Measurements from ENCODE around the gene DOK6. TPM values are rescaled to one million over a fixed set of nuclear protein-coding genes. Genes with fewer than 3 reads are reported as not detected.

Gene DOK6
- total and polyA plus RNA-seq, 10 of the 15 experiments (the other 5 are each of a cell fraction or from before 2014, with no cell fraction given): 0.01 to 0.09 (median 0.04) TPM; not detected in 4

DNA sequence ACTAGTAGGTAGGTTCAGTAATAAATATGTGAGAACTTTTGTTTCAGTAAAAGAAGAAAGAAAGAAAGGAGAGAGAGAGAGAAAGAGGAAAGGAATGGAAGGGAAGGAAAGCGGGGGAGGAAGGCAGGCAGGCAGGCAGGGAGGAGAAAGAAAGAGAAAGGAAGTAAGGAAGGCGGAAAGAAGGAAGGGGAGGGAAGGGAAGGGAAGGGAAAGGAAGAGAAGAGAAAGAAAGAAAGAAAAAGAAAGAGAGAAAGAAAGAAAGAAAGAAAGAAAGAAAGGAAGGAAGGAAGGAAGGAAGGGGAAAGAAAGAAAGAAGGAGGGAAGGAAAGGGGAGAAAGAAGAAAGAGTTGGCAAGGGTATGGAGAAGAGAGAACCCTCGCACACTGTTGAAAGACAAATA lies 479.4 kb downstream of the DOK6 start:
- H3K27me3 ChIP-seq (replicated peaks in 1 of 2; ENCODE audit: control insufficient read depth in 2 of 2, insufficient read depth in 2 of 2, low read length in 1 of 2): no peaks in the 10 kb centered on the region

More for the DNA sequence above, 479.4 kb downstream of the DOK6 start:
- Histone ChIP-seq H3K4me3 (no peak overlapping the region), H3K9ac (ENCODE audit: control insufficient read depth, insufficient read depth, low read length) (no peak overlapping the region), H3K9me3 (replicated peaks; ENCODE audit: control insufficient read depth, insufficient read depth, low read length) (no peaks in the 10 kb centered on the region), H4K20me1 (ENCODE audit: control insufficient read depth, insufficient read depth) (no peaks in the 10 kb centered on the region), H3K36me3 (ENCODE audit: control insufficient read depth in 2 of 2, insufficient read depth in 2 of 2, low read length in 1 of 2) (peaks cover 1 to 5% of the 10 kb centered on the region in 2 experiments; a peak in 2 of 4 replicates), H3K79me2 (ENCODE audit: control insufficient read depth, insufficient read depth, low read length) (peaks cover 6% of the 10 kb centered on the region), H2AFZ (ENCODE audit: control insufficient read depth, low read depth, low read length) (no peak overlapping the region), H3K27ac (ENCODE audit: control insufficient read depth, insufficient read depth) (no peak overlapping the region), H3K4me2 (ENCODE audit: control insufficient read depth, insufficient read depth) (no peak overlapping the region), H3K4me1 (ENCODE audit: control insufficient read depth, insufficient read depth, low read length) (no peaks in the 10 kb centered on the region)
- ChIA-PET RAD21 (ENCODE audit: unreplicated experiment) (no interaction called here), CTCF (no interaction called here), POLR2A (no interaction called here), SMC1A (ENCODE audit: uncharacterized antibody, unreplicated experiment) (no interaction called here)
- BruUV-seq (replicated peaks): no TSS peak
- intact Hi-C loops (cut with micrococcal nuclease; ENCODE audit: unreplicated experiment) (no loop called here), in situ Hi-C loops (cut with MboI) (no loop called here)
- no peak for ATAC-seq
- no peak for TF ChIP-seq TARDBP (IDR thresholded peaks at IDR 0.05; ENCODE audit: borderline replicate concordance)
- TF ChIP-seq, protein P1, sequence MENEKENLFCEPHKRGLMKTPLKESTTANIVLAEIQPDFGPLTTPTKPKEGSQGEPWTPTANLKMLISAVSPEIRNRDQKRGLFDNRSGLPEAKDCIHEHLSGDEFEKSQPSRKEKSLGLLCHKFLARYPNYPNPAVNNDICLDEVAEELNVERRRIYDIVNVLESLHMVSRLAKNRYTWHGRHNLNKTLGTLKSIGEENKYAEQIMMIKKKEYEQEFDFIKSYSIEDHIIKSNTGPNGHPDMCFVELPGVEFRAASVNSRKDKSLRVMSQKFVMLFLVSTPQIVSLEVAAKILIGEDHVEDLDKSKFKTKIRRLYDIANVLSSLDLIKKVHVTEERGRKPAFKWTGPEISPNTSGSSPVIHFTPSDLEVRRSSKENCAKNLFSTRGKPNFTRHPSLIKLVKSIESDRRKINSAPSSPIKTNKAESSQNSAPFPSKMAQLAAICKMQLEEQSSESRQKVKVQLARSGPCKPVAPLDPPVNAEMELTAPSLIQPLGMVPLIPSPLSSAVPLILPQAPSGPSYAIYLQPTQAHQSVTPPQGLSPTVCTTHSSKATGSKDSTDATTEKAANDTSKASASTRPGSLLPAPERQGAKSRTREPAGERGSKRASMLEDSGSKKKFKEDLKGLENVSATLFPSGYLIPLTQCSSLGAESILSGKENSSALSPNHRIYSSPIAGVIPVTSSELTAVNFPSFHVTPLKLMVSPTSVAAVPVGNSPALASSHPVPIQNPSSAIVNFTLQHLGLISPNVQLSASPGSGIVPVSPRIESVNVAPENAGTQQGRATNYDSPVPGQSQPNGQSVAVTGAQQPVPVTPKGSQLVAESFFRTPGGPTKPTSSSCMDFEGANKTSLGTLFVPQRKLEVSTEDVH (IDR thresholded peaks at IDR 0.05; ENCODE audit: low read depth, partially characterized antibody): no peak
- 95% methylated on average over 3 of the region's 3 CpGs for WGBS (ENCODE audit: insufficient coverage, insufficient replicate concordance, low lambda C conversion rate, missing lambda C conversion rate)
- no peak for DNase-seq (ENCODE audit: low read depth, low spot score)
- no peak for FAIRE-seq
